Right lobe of liver (tissue), 6 donors: ENCODE results near the gene ATXN1. TPM values are rescaled to one million over a fixed set of nuclear protein-coding genes. Genes with fewer than 3 reads are reported as not detected.

ENCODE experiments used
- ATAC-seq, 4 donors: fragments of 200-7000 bp; cut with Tn5 transposase; one replicate each; pipeline ENCODE4 v1.9.1; 2020; ENCODE audit warnings: mild to moderate bottlenecking in 4 of 4, moderate library complexity in 4 of 4
- DNase-seq, 3 donors: peaks; one replicate each; pipeline ENCODE4 v3.0.0-alpha.2; 2020
- H3K27ac ChIP-seq, 3 donors: fragments of 200-600 bp; one replicate each; pipeline ENCODE4 v1.8.0; 2022
- H3K27me3 ChIP-seq, 2 donors: fragments of 200-600 bp; one replicate each; pipeline ENCODE4 v1.8.0; 2022
- H3K36me3 ChIP-seq, 4 donors: fragments of 200-600 bp; sonication (generic) in 1 of 4; one replicate each; pipeline versions ENCODE4 v1.5.1 to v1.8.0; 2017 to 2022; ENCODE audit warnings: control low read depth in 1 of 4
- H3K4me1 ChIP-seq, 4 donors: fragments of 200-600 bp; sonication (generic) in 1 of 4; one replicate each; pipeline versions ENCODE4 v1.5.1 to v1.8.0; 2017 to 2022; ENCODE audit warnings: control low read depth in 1 of 4
- H3K4me3 ChIP-seq, 3 donors: fragments of 200-600 bp; one replicate each; pipeline ENCODE4 v1.8.0; 2022
- H3K9me3 ChIP-seq, 4 donors: fragments of 200-600 bp; sonication (generic) in 1 of 4; one replicate each; pipeline versions ENCODE4 v1.5.1 to v1.8.0; 2017 to 2022; ENCODE audit warnings: control low read depth in 1 of 4
- CTCF ChIP-seq, 4 donors: fragments of 200-600 bp in 3 of 4; fragments of 450-650 bp in 1 of 4; IDR thresholded peaks; one replicate each; pipeline versions ENCODE4 v1.5.1 to v1.8.0; 2016 to 2022; ENCODE audit warnings: antibody characterized with exemption in 4 of 4, mild to moderate bottlenecking in 2 of 4
- POLR2A ChIP-seq: fragments of 450-650 bp; IDR thresholded peaks from one replicate; pipeline ENCODE4 v1.6.1; 2017; ENCODE audit warnings: antibody characterized with exemption, mild to moderate bottlenecking
- WGBS: methylation state at CpG from one replicate; pipeline ENCODE4 v1.1.6; 2018; ENCODE audit warnings: low coverage, low lambda C conversion rate; ENCODE audit not compliant: insufficient coverage; ENCODE audit errors: missing lambda C conversion rate; 5-methylcytosine and 5-hydroxymethylcytosine counted together
- intact Hi-C, 2 donors: fragments of 100-400 bp; cut with DNase I; formaldehyde crosslinking; loops; one replicate each; pipeline versions ENCODE4 v1.11.2 to v1.14.1; 2022
- total RNA-seq, 6 experiments: library from RNA; depleted of rRNA in 2 of 6; stranded (reverse); fragments of >200 nt in 2 of 6; fragmentation: NEBNext Ultra II Directional in 3 of 6; extraction: Animal tissue kit (Norgen Biotek cat#: 25700) in 3 of 6; gene quantifications; one replicate each; pipeline versions ENCODE4 v1.1.0 to v1.2.4, GENCODE V29; 2016 to 2023
- donor health status: DM: no; HTN: yes; CAD: no.
- donor health status: DM: no; HTN: no; CAD: no.
- donor health status: DM: no; HTN: no; CAD: no.
- donor health status: DM: no; HTN: yes; CAD: no.
- donor health status: DM: no; HTN: yes; CAD: no.

ATXN1 gene
- total RNA-seq, 6 experiments from 2014 or later: 23.2 to 28.7 (median 25.0) TPM

GRCh38 chr6:16647422-16647821 is 113.8 kb downstream of the ATXN1 start:
- Histone ChIP-seq H3K9me3 (no peaks in the 10 kb centered on the region), H3K4me1 (peaks cover 0 to 13% (median 5%) of the 10 kb centered on the region in 4 donors), H3K36me3 (peaks cover 0 to 2% (median 0%) of the 10 kb centered on the region in 4 donors), H3K27me3 (no peaks in the 10 kb centered on the region), H3K27ac (no peak overlapping the region), H3K4me3 (no peak overlapping the region)
- ATAC-seq (no peak), DNase-seq (no peak)
- intact Hi-C loops: no loop called here
- WGBS: 92% methylated on average over 4 of the region's 4 CpGs
- TF ChIP-seq POLR2A (no peak), CTCF (IDR thresholded peaks at IDR 0.05) (no peak)

GRCh38 chr6:16644540-16645250 is 116.6 kb downstream of the ATXN1 start:
- no peaks in the 10 kb centered on the region for H3K27me3 ChIP-seq
- H3K4me3 ChIP-seq: no peak overlapping the region
- H3K36me3 ChIP-seq: no peaks in the 10 kb centered on the region
- H3K4me1 ChIP-seq: peaks cover 0 to 13% (median 5%) of the 10 kb centered on the region in 4 donors
- whole genome bisulfite sequencing: 60% methylated on average over 4 of the region's 8 CpGs
- peak overlapping the region in 2 of 3 donors; percentile 54 to 66 for H3K27ac ChIP-seq
- peak; percentile 86 to 92 (median 91) for ATAC-seq
- intact Hi-C loops: no loop called here
- no peak for TF ChIP-seq POLR2A
- no peak for TF ChIP-seq CTCF (IDR thresholded peaks at IDR 0.05)
- H3K9me3 ChIP-seq: no peaks in the 10 kb centered on the region
- peak; percentile 38 to 65 (median 65) for DNase-seq

GRCh38 chr6:16639684-16640480 is 121.4 kb downstream of the ATXN1 start:
- intact Hi-C loops: no loop called here
- Histone ChIP-seq H3K27me3 (no peaks in the 10 kb centered on the region), H3K4me1 (peaks cover 0 to 11% (median 3%) of the 10 kb centered on the region in 4 donors), H3K27ac (no peak overlapping the region), H3K36me3 (no peaks in the 10 kb centered on the region), H3K4me3 (no peak overlapping the region), H3K9me3 (no peaks in the 10 kb centered on the region)
- DNase-seq: no peak
- no peak for ATAC-seq
- TF ChIP-seq CTCF (IDR thresholded peaks at IDR 0.05): no peak
- TF ChIP-seq POLR2A: no peak
- 92% methylated on average over 8 of the region's 10 CpGs for WGBS

- no peaks in the 10 kb centered on the region for H3K36me3 ChIP-seq
- no peaks in the 10 kb centered on the region for H3K9me3 ChIP-seq
- H3K27ac ChIP-seq: no peak overlapping the region
- ATAC-seq (no peak), DNase-seq (no peak)
- H3K4me3 ChIP-seq: no peak overlapping the region
- 89% methylated on average over 5 of the region's 5 CpGs for WGBS
- no peak for TF ChIP-seq CTCF (IDR thresholded peaks at IDR 0.05)
- TF ChIP-seq POLR2A: no peak
- H3K27me3 ChIP-seq: no peaks in the 10 kb centered on the region
- intact Hi-C loops: no loop called here
- H3K4me1 ChIP-seq: peaks cover 0 to 5% (median 0%) of the 10 kb centered on the region in 4 donors
These were observed 123.6 kb downstream of the ATXN1 start for GRCh38 chr6:16637635-16638034.
